ENCODE data around the gene COL6A2. TPM values are rescaled to one million over a fixed set of nuclear protein-coding genes. Genes with fewer than 3 reads are reported as not detected.
A peak's percentile ranks its signal among the peaks of the same experiment; 100 is the strongest.

Gene COL6A2
- total RNA-seq, 1 donor from 2014 or later, result 535 TPM

GRCh38 chr21:46118316-46119143, 20.6 kb downstream of the COL6A2 start:
- intact Hi-C loops (cut with DNase I), result no loop called here
- no peaks in the 10 kb centered on the region for H3K27me3 ChIP-seq
- no peaks in the 10 kb centered on the region for H3K9me3 ChIP-seq
- H3K36me3 ChIP-seq, result peaks cover 0 to 90% of the 10 kb centered on the region in 2 donors
- H3K4me3 ChIP-seq, result no peak overlapping the region
- peak overlapping the region; percentile 53 for H3K27ac ChIP-seq
- peaks cover 17% of the 10 kb centered on the region for H3K4me1 ChIP-seq
- TF ChIP-seq POLR2AphosphoS5 (IDR thresholded peaks at IDR 0.05; ENCODE audit: insufficient read depth in 1 of 2, low read depth in 1 of 2), result no peak
- DNase-seq (ENCODE audit: extremely low spot score in 2 of 2), result no peak

- Histone ChIP-seq H3K4me1 (peaks cover 17% of the 10 kb centered on the region), H3K9me3 (no peaks in the 10 kb centered on the region), H3K36me3 (peaks cover 0 to 84% of the 10 kb centered on the region in 2 donors), H3K27ac (no peak overlapping the region), H3K27me3 (no peaks in the 10 kb centered on the region), H3K4me3 (no peak overlapping the region)
- intact Hi-C loops (cut with DNase I), result no loop called here
- TF ChIP-seq CTCF (IDR thresholded peaks at IDR 0.05) (no peak), POLR2A (IDR thresholded peaks at IDR 0.05) (no peak), POLR2AphosphoS5 (IDR thresholded peaks at IDR 0.05; ENCODE audit: insufficient read depth in 1 of 2, low read depth in 1 of 2) (no peak)
- no peak for DNase-seq (ENCODE audit: extremely low spot score in 2 of 2)
Measured at GRCh38 chr21:46119144-46119636, 21.3 kb downstream of the COL6A2 start.

GRCh38 chr21:46119637-46120271, 21.8 kb downstream of the COL6A2 start:
- Histone ChIP-seq H3K9me3 (no peaks in the 10 kb centered on the region), H3K27me3 (no peaks in the 10 kb centered on the region), H3K36me3 (peaks cover 0 to 82% of the 10 kb centered on the region in 2 donors), H3K4me3 (no peak overlapping the region), H3K27ac (no peak overlapping the region), H3K4me1 (peaks cover 17% of the 10 kb centered on the region)
- intact Hi-C loops (cut with DNase I), result no loop called here
- TF ChIP-seq POLR2A (IDR thresholded peaks at IDR 0.05) (no peak), CTCF (IDR thresholded peaks at IDR 0.05) (no peak), POLR2AphosphoS5 (IDR thresholded peaks at IDR 0.05; ENCODE audit: insufficient read depth in 1 of 2, low read depth in 1 of 2) (no peak)
- peak in 1 of 2 donors; percentile 80 for DNase-seq (ENCODE audit: extremely low spot score in 2 of 2)

GRCh38 chr21:46120301-46121285, 22.7 kb downstream of the COL6A2 start:
- peaks cover 0 to 82% of the 10 kb centered on the region in 2 donors for H3K36me3 ChIP-seq
- intact Hi-C loops (cut with DNase I), result no loop called here
- DNase-seq (ENCODE audit: extremely low spot score in 2 of 2), result no peak
- no peak overlapping the region for H3K4me3 ChIP-seq
- H3K27me3 ChIP-seq, result no peaks in the 10 kb centered on the region
- H3K9me3 ChIP-seq, result no peaks in the 10 kb centered on the region
- H3K27ac ChIP-seq, result peak overlapping the region; percentile 44
- peaks cover 17% of the 10 kb centered on the region for H3K4me1 ChIP-seq
- TF ChIP-seq POLR2AphosphoS5 (IDR thresholded peaks at IDR 0.05; ENCODE audit: insufficient read depth in 1 of 2, low read depth in 1 of 2) (no peak), POLR2A (IDR thresholded peaks at IDR 0.05) (no peak), CTCF (IDR thresholded peaks at IDR 0.05) (no peak)
